ENCODE measurements around the gene HMGCL.

DNA sequence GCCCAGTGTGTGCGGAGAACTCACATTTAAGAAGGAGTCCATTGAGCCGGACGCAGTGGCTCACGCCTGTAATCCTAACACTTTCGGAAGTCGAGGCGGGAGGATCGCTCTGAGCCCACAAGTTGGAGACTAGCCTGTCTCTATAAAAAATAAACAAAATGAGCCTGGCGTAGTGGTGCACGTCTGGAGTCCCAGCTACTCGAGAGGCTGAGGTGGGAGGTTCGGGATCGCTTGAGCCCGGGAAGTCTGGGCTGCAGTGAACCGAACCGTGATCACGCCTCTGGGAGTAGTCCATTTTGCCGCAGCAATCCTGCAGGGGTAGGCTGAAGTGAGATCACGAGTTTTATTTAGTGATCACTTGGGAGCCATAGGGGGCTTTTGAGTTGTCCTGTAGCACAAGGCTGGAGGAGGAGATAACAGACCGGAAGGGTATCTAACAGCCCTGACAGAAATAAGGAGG, 43.4 kb upstream of the HMGCL start:
- TF ChIP-seq POLR2A (IDR thresholded peaks at IDR 0.05) = no peak
- TF ChIP-seq, protein P1, sequence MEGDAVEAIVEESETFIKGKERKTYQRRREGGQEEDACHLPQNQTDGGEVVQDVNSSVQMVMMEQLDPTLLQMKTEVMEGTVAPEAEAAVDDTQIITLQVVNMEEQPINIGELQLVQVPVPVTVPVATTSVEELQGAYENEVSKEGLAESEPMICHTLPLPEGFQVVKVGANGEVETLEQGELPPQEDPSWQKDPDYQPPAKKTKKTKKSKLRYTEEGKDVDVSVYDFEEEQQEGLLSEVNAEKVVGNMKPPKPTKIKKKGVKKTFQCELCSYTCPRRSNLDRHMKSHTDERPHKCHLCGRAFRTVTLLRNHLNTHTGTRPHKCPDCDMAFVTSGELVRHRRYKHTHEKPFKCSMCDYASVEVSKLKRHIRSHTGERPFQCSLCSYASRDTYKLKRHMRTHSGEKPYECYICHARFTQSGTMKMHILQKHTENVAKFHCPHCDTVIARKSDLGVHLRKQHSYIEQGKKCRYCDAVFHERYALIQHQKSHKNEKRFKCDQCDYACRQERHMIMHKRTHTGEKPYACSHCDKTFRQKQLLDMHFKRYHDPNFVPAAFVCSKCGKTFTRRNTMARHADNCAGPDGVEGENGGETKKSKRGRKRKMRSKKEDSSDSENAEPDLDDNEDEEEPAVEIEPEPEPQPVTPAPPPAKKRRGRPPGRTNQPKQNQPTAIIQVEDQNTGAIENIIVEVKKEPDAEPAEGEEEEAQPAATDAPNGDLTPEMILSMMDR (IDR thresholded peaks at IDR 0.05) = peak in 1 of 6 experiments; percentile 6
